SK-N-MC (cell line): ENCODE data around the gene RPP38.

Experiments used
- EZH2 ChIP-seq: fragments of 200-600 bp; sonication (generic); IDR thresholded peaks from one replicate; pipeline ENCODE4 v1.6.1; 2017; ENCODE audit warnings: antibody characterized with exemption
- FOXP2 ChIP-seq: optimal IDR thresholded peaks from 2 replicates; pipeline ENCODE3; 2011; ENCODE audit warnings: mild to moderate bottlenecking, moderate library complexity; ENCODE audit not compliant: insufficient read depth; ENCODE audit errors: extremely low read length, control extremely low read depth
- POLR2AphosphoS5 ChIP-seq: IDR thresholded peaks from 2 replicates; pipeline ENCODE4 v1.6.1; 2012; ENCODE audit warnings: mild to moderate bottlenecking, low read depth, low read length, borderline replicate concordance

DNA sequence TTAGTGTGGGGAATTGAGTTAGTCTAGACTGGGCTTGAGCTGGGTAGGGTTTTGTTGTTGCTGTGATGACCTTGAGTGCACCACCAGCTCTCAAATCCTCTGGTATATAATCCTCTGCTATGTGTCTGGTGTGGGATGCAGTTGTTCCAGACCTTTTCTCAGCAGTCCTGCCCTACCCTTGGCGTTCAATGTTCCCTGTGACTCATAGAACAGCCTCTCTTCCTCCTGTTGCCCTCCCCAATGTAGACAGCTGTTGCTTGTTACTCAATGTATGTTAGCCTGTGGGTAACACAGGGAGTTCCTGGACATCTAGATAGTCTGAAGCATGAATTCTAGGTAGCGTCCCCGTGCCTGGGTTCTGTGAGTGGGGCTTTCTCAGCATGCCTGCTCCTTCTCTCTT, 28.4 kb upstream of the RPP38 start:
- TF ChIP-seq EZH2 (no peak), POLR2AphosphoS5 (no peak), FOXP2 (no peak)
